Smooth muscle cell (in vitro differentiated cells): ENCODE results near the gene PACSIN1. TPM values are rescaled to one million over a fixed set of nuclear protein-coding genes. Genes with fewer than 3 reads are reported as not detected.

Experiments
- DNase-seq: peaks from one replicate; lab custom pipeline; 2025; ENCODE audit not compliant: unreplicated experiment; lab: John Stamatoyannopoulos, UW
- H2AFZ ChIP-seq: fragments of 200-600 bp; sonication (generic); 2 replicates; pipeline ENCODE4 v1.6.0; 2016; ENCODE audit warnings: antibody characterized with exemption, low read depth, mild to moderate bottlenecking
- H3F3A ChIP-seq: fragments of 200-600 bp; sonication (generic); 2 replicates; pipeline ENCODE4 v1.6.0; 2017; ENCODE audit warnings: antibody characterized with exemption, low read depth
- H3K27ac ChIP-seq: fragments of 200-600 bp; sonication (generic); 2 replicates; pipeline ENCODE4 v1.5.1; 2016; ENCODE audit warnings: low read depth, mild to moderate bottlenecking
- H3K27me3 ChIP-seq: fragments of 200-600 bp; sonication (generic); 2 replicates; pipeline ENCODE4 v1.6.1; 2016; ENCODE audit warnings: low read depth, mild to moderate bottlenecking
- H3K36me3 ChIP-seq: fragments of 200-600 bp; sonication (generic); 2 replicates; pipeline ENCODE4 v1.5.1; 2016; ENCODE audit warnings: low read depth
- H3K4me1 ChIP-seq: fragments of 200-600 bp; sonication (generic); 2 replicates; pipeline ENCODE4 v1.5.1; 2016; ENCODE audit warnings: low read depth
- H3K4me2 ChIP-seq: fragments of 200-600 bp; sonication (generic); 2 replicates; pipeline ENCODE4 v1.6.0; 2016; ENCODE audit warnings: mild to moderate bottlenecking
- H3K4me3 ChIP-seq: fragments of 200-600 bp; sonication (generic); 2 replicates; pipeline ENCODE4 v1.5.1; 2016; ENCODE audit warnings: mild to moderate bottlenecking
- H3K79me2 ChIP-seq: fragments of 200-600 bp; sonication (generic); 2 replicates; pipeline ENCODE4 v1.6.0; 2016; ENCODE audit warnings: low read depth, mild to moderate bottlenecking
- H3K9ac ChIP-seq: fragments of 200-600 bp; sonication (generic); 2 replicates; pipeline ENCODE4 v1.6.0; 2016; ENCODE audit warnings: low read depth
- H3K9me3 ChIP-seq: fragments of 200-600 bp; sonication (generic); replicated peaks from 2 replicates; pipeline ENCODE4 v1.5.1; 2016; ENCODE audit warnings: low read depth
- H4K20me1 ChIP-seq: fragments of 200-600 bp; sonication (generic); 2 replicates; pipeline ENCODE4 v1.6.0; 2016; ENCODE audit warnings: low read depth
- CTCF ChIP-seq: fragments of 200-600 bp; sonication (generic); IDR thresholded peaks from 2 replicates; pipeline ENCODE4 v1.5.1; 2017; ENCODE audit warnings: borderline replicate concordance, mild to moderate bottlenecking, antibody characterized with exemption; ENCODE audit not compliant: insufficient read depth, poor library complexity, severe bottlenecking
- WGBS: methylation state at CpG from one replicate; pipeline ENCODE4 v1.1.7; 2016; ENCODE audit warnings: low lambda C conversion rate; 5-methylcytosine and 5-hydroxymethylcytosine counted together
- polyA plus RNA-seq: library from polyadenylated mRNA; unstranded; fragments of >200 nt; fragmentation: Nextera tagmentation; extraction: Ambion mirVana; gene quantifications from 2 replicates; pipeline ENCODE4 v1.2.1, GENCODE V29; 2016
- total RNA-seq: library from RNA; depleted of rRNA; stranded (reverse); fragments of >200 nt; gene quantifications from 2 replicates; pipeline ENCODE4 v1.2.3, GENCODE V29; 2014

PACSIN1 gene
- total and polyA plus RNA-seq, 2 experiments from 2014 or later = not detected

- Histone ChIP-seq H3K79me2 (no peaks in the 10 kb centered on the region), H3K4me2 (no peak overlapping the region), H3K4me3 (no peak overlapping the region), H3K27me3 (no peaks in the 10 kb centered on the region), H4K20me1 (no peaks in the 10 kb centered on the region), H3F3A (no peaks in the 10 kb centered on the region), H3K9me3 (no peaks in the 10 kb centered on the region), H3K9ac (no peak overlapping the region), H3K36me3 (no peaks in the 10 kb centered on the region), H2AFZ (no peak overlapping the region), H3K27ac (no peak overlapping the region), H3K4me1 (no peaks in the 10 kb centered on the region)
- TF ChIP-seq CTCF = no peak
- DNase-seq = no peak
- WGBS = 100% methylated on average over 1 of the region's 1 CpG
These were observed 10.0 kb upstream of the PACSIN1 start for GRCh38 chr6:34455831-34456230.

GRCh38 chr6:34457382-34457741, 8.5 kb upstream of the PACSIN1 start:
- WGBS = 91% methylated on average over 2 of the region's 2 CpGs

GRCh38 chr6:34457742-34458735, 7.8 kb upstream of the PACSIN1 start:
- Histone ChIP-seq H2AFZ (no peak overlapping the region), H4K20me1 (no peaks in the 10 kb centered on the region), H3K4me2 (no peak overlapping the region), H3K4me3 (no peak overlapping the region), H3K27ac (no peak overlapping the region), H3K9ac (no peak overlapping the region), H3K36me3 (no peaks in the 10 kb centered on the region), H3K9me3 (no peaks in the 10 kb centered on the region), H3K4me1 (no peaks in the 10 kb centered on the region), H3K79me2 (no peaks in the 10 kb centered on the region), H3K27me3 (no peaks in the 10 kb centered on the region), H3F3A (no peaks in the 10 kb centered on the region)
- TF ChIP-seq CTCF = no peak
- 71% methylated on average over 14 of the region's 14 CpGs for WGBS
- no peak for DNase-seq

More at GRCh38 chr6:34457382-34457741, 8.5 kb upstream of the PACSIN1 start:
- no peaks in the 10 kb centered on the region for H3F3A ChIP-seq
- no peaks in the 10 kb centered on the region for H3K4me1 ChIP-seq
- DNase-seq = no peak
- no peaks in the 10 kb centered on the region for H3K79me2 ChIP-seq
- no peak overlapping the region for H3K4me2 ChIP-seq
- H3K9ac ChIP-seq = no peak overlapping the region
- H3K36me3 ChIP-seq = no peaks in the 10 kb centered on the region
- H4K20me1 ChIP-seq = no peaks in the 10 kb centered on the region
- no peak for TF ChIP-seq CTCF
- H2AFZ ChIP-seq = no peak overlapping the region
- no peaks in the 10 kb centered on the region for H3K9me3 ChIP-seq
- H3K4me3 ChIP-seq = no peak overlapping the region
- H3K27ac ChIP-seq = no peak overlapping the region
- no peaks in the 10 kb centered on the region for H3K27me3 ChIP-seq
